OCI-LY3 (cell line): Measurements from ENCODE around the gene DTNA.

ENCODE experiments used
- H2AFZ ChIP-seq: fragments of 200-600, 300-600 bp; shearing (Covaris generic); 2 replicates; pipeline ENCODE4 v1.6.0; 2014; ENCODE audit warnings: antibody characterized with exemption, low read depth, low read length
- H3K27ac ChIP-seq: fragments of 200-600, 300-600 bp; sonication (generic); 2 replicates; pipeline ENCODE4 v1.5.1; 2014; ENCODE audit warnings: mild to moderate bottlenecking, low read length, moderate library complexity, mixed read lengths
- H3K27me3 ChIP-seq: fragments of 200-600, 300-600 bp; sonication (generic); 2 replicates; pipeline ENCODE4 v1.6.1; 2014; ENCODE audit warnings: low read depth, low read length, mixed read lengths
- H3K36me3 ChIP-seq: fragments of 200-600, 300-600 bp; sonication (generic); replicated peaks from 2 replicates; pipeline ENCODE3; 2014; ENCODE audit warnings: low read depth, low read length, mixed read lengths
- H3K4me1 ChIP-seq: fragments of 300-600, 200-600 bp; sonication (generic); 2 replicates; pipeline ENCODE4 v1.6.1; 2014; ENCODE audit warnings: low read length, mixed read lengths
- H3K4me2 ChIP-seq: fragments of 200-600, 300-600 bp; sonication (generic); 2 replicates; pipeline ENCODE4 v1.6.1; 2014; ENCODE audit warnings: low read length, mixed read lengths
- H3K4me3 ChIP-seq: fragments of 300-600, 200-600 bp; sonication (generic); 2 replicates; pipeline ENCODE4 v1.5.1; 2014; ENCODE audit warnings: antibody characterized with exemption, mild to moderate bottlenecking, low read length, moderate library complexity
- H3K79me2 ChIP-seq: fragments of 300-600, 200-600 bp; shearing (Covaris generic); 2 replicates; pipeline ENCODE4 v1.6.1; 2014; ENCODE audit warnings: mild to moderate bottlenecking, low read length, mixed read lengths
- H3K9ac ChIP-seq: fragments of 300-600, 200-600 bp; shearing (Covaris generic); 2 replicates; pipeline ENCODE4 v1.6.0; 2014; ENCODE audit warnings: mild to moderate bottlenecking, low read length, moderate library complexity
- H3K9me3 ChIP-seq: fragments of 200-600, 300-600 bp; shearing (Covaris generic); 2 replicates; pipeline ENCODE4 v1.6.1; 2014; ENCODE audit warnings: low read length, mixed read lengths; ENCODE audit not compliant: insufficient read depth
- H4K20me1 ChIP-seq: fragments of 200-600, 300-600 bp; sonication (generic); 2 replicates; pipeline ENCODE4 v1.6.1; 2016; ENCODE audit warnings: low read length, mixed read lengths; ENCODE audit not compliant: insufficient read depth
- EZH2phosphoT487 ChIP-seq: fragments of 200-600 bp; shearing (Covaris generic); IDR thresholded peaks from 2 replicates; pipeline ENCODE4 v1.6.1; 2018; ENCODE audit warnings: antibody characterized with exemption, mixed run types, low read depth
- TF ChIP-seq, protein P1 (sequence below): fragments of 200-600, 300-600 bp; sonication (generic); IDR thresholded peaks from 2 replicates; pipeline ENCODE4 v1.5.1; 2014; ENCODE audit warnings: antibody characterized with exemption, low read length, low read depth

Gene DTNA

DNA sequence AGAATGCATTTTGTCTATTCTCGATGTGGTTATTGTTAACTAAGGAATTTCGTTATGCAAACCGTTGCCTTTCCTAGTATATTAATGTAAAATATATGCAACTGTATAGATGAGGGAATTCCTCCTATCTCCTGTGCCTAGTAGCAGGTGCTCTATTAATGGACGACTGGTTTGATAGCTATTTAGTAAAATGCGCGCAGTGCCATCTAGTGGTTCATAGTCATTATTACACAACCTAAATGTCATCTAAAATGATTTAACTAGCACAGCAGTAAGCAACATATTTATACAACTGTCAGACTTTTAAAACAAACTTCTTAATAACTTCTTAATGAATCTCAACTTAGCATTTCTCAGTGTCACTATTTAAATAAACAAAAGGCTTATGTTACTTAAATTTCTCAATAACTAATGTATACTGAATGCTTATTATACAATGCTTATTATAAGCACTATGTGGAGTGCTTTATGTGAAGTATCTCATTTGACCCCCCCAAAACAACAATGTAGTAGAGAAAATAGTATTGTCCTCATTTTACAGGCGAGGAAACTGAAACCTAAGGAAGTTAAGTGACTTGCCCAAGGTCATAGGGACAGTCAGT lies 77.9 kb downstream of the DTNA start:
- Histone ChIP-seq H3K9ac (no peak overlapping the region), H3K36me3 (no peaks in the 10 kb centered on the region), H3K4me3 (no peak overlapping the region), H4K20me1 (no peaks in the 10 kb centered on the region), H3K27ac (no peak overlapping the region), H3K79me2 (no peaks in the 10 kb centered on the region), H3K27me3 (peaks cover 15% of the 10 kb centered on the region; the same call in 1 of the 2 replicates), H3K4me1 (peaks cover 22% of the 10 kb centered on the region), H3K4me2 (peak overlapping the region; percentile 19; the same call in 1 of the 2 replicates), H2AFZ (no peak overlapping the region), H3K9me3 (no peaks in the 10 kb centered on the region)
- no peak for TF ChIP-seq EZH2phosphoT487
- TF ChIP-seq, protein P1, sequence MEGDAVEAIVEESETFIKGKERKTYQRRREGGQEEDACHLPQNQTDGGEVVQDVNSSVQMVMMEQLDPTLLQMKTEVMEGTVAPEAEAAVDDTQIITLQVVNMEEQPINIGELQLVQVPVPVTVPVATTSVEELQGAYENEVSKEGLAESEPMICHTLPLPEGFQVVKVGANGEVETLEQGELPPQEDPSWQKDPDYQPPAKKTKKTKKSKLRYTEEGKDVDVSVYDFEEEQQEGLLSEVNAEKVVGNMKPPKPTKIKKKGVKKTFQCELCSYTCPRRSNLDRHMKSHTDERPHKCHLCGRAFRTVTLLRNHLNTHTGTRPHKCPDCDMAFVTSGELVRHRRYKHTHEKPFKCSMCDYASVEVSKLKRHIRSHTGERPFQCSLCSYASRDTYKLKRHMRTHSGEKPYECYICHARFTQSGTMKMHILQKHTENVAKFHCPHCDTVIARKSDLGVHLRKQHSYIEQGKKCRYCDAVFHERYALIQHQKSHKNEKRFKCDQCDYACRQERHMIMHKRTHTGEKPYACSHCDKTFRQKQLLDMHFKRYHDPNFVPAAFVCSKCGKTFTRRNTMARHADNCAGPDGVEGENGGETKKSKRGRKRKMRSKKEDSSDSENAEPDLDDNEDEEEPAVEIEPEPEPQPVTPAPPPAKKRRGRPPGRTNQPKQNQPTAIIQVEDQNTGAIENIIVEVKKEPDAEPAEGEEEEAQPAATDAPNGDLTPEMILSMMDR = peak; percentile 74

DNA sequence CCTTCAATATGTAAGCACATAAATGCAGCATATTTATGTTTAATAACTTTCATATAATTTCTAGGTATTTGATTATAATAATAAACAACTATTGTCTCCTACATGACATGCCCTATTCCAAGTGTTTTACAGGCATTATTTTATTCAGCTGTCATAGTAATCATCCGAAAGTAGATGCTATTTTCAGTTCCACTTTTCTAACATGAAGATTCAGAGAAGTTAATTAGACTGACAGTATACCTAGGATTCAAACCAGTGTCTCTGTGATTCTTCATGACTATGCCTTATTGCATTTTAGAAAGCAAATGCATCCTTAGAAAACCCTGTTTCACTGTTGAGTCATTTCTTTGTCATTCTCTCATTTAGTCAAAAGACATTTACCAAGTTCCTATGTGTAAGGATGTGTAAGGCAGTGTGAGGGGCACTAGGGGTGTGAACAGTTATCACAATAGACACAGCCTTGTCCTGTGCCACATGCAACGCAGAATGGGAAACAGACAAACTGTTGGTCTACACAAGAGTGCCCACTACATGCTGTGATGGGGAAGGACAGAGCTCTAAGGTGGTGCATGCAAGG lies 79.8 kb downstream of the DTNA start:
- peak overlapping the region; percentile 12; the same call in 1 of the 2 replicates for H3K27ac ChIP-seq
- H3K4me2 ChIP-seq = peak overlapping the region; percentile 54
- no peak overlapping the region for H3K9ac ChIP-seq
- H3K36me3 ChIP-seq = no peaks in the 10 kb centered on the region
- peak overlapping the region; percentile 18; the same call in 1 of the 2 replicates for H3K4me3 ChIP-seq
- H3K9me3 ChIP-seq = no peaks in the 10 kb centered on the region
- peaks cover 25% of the 10 kb centered on the region for H3K4me1 ChIP-seq
- no peak overlapping the region for H2AFZ ChIP-seq
- TF ChIP-seq, protein P1 = no peak
- TF ChIP-seq EZH2phosphoT487 = no peak
- no peaks in the 10 kb centered on the region for H3K79me2 ChIP-seq
- H3K27me3 ChIP-seq = peaks cover 15% of the 10 kb centered on the region; the same call in 1 of the 2 replicates
- H4K20me1 ChIP-seq = no peaks in the 10 kb centered on the region

DNA sequence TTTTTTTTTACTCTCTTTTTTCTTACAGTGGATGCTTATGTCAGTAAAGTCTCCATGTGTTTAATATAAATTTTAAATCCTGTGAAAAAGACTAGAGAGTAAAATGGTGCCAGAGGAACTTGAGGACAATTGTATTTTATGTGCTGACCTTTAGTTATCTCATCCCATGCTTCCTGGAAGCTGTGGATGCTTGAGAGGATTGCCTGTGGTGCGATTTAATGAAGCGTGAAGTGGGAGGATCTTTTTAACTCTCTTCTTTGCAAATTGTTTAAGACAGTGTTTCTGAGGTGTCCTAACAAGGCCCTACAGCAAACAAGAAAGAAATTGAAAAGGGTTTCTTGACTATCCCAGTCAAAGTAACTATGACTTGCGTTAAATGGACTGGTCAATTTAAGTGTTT lies 84.2 kb downstream of the DTNA start:
- no peak overlapping the region for H3K4me3 ChIP-seq
- H4K20me1 ChIP-seq = no peaks in the 10 kb centered on the region
- no peaks in the 10 kb centered on the region for H3K79me2 ChIP-seq
- H3K36me3 ChIP-seq = no peaks in the 10 kb centered on the region
- H3K9me3 ChIP-seq = no peaks in the 10 kb centered on the region
- no peak overlapping the region for H3K9ac ChIP-seq
- no peaks in the 10 kb centered on the region for H3K27me3 ChIP-seq
- no peak overlapping the region for H3K4me2 ChIP-seq
- no peak overlapping the region for H2AFZ ChIP-seq
- peaks cover 28% of the 10 kb centered on the region for H3K4me1 ChIP-seq
- TF ChIP-seq EZH2phosphoT487 = no peak
- TF ChIP-seq, protein P1 = no peak
- no peak overlapping the region for H3K27ac ChIP-seq

DNA sequence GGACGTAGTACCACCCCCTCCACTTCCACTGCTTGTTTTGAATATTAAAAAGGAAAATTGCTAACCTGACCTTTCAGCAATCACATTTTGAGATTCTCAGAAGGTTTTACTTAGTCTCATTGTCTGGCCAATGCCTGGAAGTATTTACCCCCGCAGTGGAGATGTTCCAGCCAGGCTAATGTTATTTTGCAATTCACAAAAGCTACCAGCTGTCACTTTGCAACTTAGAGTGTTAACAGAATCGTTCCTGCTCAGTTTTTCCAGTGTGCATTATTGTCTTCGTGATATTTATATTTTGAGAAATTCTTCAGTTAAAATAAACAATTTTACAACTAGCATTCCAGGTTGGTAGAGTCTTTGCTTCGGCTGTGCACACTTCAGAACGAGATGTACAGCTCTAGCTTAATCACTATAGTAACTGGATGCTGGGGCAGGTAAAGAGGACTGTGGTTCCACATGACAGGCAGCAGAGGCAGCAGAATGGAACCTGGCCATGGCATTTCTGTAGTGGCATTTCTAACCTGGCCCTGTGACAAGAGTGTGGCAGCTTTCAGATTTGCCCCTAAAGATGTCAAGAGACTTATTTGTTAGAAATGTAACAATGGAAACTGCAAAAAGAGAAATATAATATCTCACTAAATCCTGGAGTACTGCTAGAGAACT lies 85.1 kb downstream of the DTNA start:
- Histone ChIP-seq H3K9ac (no peak overlapping the region), H4K20me1 (no peaks in the 10 kb centered on the region), H3K4me2 (no peak overlapping the region), H2AFZ (no peak overlapping the region), H3K4me1 (peaks cover 19% of the 10 kb centered on the region), H3K36me3 (no peaks in the 10 kb centered on the region), H3K79me2 (no peaks in the 10 kb centered on the region), H3K9me3 (no peaks in the 10 kb centered on the region), H3K4me3 (no peak overlapping the region), H3K27me3 (no peaks in the 10 kb centered on the region), H3K27ac (no peak overlapping the region)
- no peak for TF ChIP-seq EZH2phosphoT487
- TF ChIP-seq, protein P1 = no peak
